DMS114 treated with DMSO at 0.1 percent for 48 hours (cell line): ENCODE measurements around the gene AQR.
"Not testable (repeated sequence)": the region's sequence is repeated elsewhere in the genome, so short reads cannot be mapped to it uniquely, and the experiment has no call there.

Source experiments
- DNase-seq: peaks from one replicate; lab custom pipeline; 2025; ENCODE audit not compliant: unreplicated experiment; lab: John Stamatoyannopoulos, UW

The AQR gene

GRCh38 chr15:34969340-34970097 is at the start of gene AQR:
Gene AQR, minus strand, starts transcription at chr15:34969742. Its CDS starts 129 bp downstream, at chr15:34969613.
- DNase-seq, result peak; percentile 97

- no peak for DNase-seq
Observed at GRCh38 chr15:35014241-35014640, 44.7 kb upstream of the AQR start.

DNA sequence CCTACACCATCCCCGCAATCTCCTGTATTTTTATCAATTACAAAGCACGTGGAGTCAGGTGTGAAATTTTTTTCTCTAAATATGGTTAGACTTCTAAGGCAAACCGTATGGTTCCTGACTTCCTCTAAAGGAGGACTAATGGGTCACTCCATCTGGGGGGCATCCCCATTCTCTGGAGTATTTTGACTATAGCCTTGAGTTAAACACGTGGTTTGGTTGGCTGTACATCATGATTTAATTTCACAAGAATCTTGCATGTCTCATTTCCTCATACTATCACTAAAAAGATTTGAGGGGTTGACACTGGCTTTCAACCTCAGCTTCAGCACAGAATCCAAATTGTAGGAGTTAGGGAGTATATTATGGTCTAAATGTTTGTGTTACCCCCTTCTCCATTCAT is 43.8 kb upstream of the AQR start:
- DNase-seq, result no peak

DNA sequence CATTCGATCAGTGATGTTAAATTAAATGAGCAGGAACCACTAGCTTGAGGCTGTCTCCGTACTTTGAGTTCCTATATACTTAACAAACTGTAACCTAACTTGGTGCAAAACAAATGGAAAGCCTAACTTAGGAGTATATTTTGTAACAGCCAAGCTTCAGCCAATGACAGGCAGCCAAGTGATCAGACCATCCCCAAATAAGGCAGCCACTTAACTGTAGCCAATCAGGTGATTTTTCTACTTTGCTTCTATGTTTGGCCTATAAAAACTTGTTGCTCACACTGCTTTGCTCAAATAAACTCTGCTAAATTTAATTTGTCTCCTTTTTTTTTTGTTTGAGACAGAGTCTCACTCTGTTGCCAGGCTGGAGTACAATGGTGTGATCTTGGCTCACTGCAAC is 37.9 kb upstream of the AQR start:
- DNase-seq, result no peak

DNA sequence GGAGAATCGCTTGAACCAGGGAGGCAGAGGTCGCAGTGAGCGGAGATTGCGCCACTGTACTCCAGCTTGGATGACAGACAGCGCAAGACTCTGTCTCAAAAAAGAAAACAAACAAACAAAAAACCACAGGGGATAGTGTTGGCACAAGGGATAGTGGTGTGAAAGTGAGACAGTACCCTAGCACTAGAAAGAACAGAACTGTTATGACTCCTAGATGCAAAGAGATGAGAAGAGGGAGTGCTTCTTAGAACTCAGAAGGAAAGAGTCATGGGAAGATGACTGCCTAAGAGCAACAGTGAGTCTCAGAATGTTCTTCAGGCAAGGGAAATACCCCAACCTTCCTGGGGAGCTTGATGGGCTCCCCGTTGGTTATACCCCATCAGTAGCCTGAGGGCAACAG is 36.4 kb upstream of the AQR start:
- no peak for DNase-seq

DNA sequence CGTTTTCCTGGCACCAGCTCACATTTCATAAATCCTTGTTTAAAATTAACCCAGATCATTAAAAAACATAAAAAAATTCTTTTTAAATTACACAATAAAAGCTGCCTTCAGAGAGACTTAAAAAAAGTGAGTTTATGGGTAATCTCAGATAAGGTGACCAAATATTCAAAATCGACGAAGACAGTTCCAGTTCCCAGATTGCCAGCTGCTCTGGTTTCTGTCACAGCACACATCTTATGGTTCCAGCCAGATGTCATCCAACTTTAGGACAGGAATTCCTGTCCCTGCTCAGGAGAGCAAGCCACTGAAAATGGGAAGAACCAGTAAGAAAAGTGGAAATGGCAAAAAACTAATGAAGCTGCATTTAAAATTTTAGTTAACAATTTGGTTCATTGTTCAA is 34.4 kb upstream of the AQR start:
- no peak for DNase-seq

DNA sequence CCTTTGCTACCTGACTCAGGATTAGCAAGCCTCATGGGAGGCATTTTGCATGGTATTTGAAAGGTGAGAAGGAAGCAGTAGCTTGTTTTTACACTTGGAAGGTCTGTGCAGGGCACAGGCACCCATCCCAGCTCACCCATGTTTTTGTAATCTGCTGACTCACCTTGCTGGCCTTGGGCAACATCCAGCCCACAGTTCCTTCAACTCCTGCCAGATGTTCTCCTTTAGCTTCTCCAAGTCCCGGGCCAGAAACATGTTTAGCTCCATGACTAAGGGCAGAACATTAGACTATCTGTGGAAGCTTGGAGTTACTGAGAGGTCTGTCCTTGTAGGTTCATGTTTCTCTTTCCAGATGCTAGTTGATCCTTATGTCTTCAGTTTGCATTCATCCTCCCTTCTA is 31.0 kb upstream of the AQR start:
- DNase-seq, result no peak

DNA sequence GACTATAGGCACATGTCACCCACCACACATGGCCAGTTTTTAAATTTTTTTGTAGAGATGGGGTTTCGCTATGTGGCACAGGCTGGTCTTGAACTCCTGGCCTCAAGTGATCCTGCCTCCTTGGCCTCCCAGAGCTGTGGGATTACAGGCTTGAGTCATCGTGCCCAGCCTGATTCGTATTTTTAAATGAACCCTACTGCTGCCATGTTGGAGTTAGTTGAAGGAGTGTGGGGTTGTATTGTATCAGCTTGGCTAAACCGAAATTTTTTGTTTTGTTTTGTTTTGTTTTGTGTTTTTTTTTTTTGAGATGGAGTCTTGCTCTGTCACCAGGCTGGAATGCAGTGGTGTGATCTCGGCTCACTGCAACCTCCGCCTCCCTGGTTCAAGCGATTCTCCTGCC is 30.4 kb upstream of the AQR start:
- no peak for DNase-seq

DNA sequence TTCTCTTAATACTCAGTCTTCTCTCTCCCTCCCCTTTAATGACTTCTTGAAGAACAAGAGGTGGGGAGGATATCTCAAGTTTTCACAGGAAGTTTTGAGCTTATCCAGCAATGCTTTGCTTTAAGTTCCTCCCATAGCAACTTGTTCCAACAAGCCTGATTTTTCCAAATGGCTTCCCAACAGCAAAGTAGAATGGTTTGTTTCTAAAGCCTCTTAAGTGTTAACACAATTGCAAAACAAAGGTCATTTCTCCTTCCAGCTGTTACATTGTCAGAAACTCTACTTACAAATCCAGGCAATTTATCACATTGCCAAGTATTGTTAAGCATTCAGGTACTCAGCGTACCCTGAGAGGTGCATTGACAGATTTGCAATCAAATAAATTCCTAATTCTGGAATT is 25.4 kb upstream of the AQR start:
- no peak for DNase-seq

- no peak for DNase-seq
Observed at GRCh38 chr15:34993877-34994276, 24.3 kb upstream of the AQR start.

DNA sequence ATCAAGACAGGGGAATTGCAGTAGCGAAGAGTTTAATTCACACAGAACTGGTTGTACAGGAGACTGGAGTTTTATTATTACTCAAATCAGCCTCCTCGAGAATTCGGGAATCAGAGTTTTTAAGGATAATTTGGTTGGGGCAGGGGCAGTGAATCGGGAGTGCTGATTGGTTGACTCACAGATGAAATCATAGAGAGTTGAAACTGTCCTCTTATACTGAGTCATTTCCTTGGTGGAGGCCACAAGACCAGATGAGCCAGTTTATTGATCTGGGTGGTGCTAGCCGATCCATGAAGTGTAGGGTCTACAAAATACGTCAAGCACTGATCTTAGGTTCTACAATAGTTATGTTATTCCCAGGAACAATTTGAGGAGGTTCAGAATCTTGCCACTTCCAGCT is 23.9 kb upstream of the AQR start:
- no peak for DNase-seq

GRCh38 chr15:34988027-34988902 is 18.7 kb upstream of the AQR start, which contains the start of gene ZNF770:
Gene ZNF770, minus strand, starts transcription at chr15:34988287. Its CDS starts 4,853 bp downstream, at chr15:34983434.
- DNase-seq, result peak; percentile 28

DNA sequence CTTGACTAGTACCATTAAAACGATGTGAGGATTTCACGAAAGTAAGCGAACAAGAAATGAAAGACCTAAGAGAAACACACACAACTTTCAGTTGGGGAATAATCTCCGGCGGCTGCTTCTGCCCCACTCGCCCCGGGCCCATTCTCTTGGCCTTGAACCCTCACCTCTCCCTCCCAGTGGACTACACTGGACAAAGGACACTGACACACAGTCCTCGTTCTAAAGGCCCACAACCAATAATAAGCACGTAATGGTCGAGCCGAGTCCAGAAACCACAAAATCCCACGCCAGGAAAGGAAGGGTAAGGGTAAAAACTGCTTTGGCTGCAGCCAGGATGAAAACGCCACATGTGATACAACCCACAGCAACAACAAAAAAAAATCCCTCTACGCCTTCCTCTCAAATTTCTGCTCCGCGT is 18.1 kb upstream of the AQR start:
- DNase-seq, result no peak

DNA sequence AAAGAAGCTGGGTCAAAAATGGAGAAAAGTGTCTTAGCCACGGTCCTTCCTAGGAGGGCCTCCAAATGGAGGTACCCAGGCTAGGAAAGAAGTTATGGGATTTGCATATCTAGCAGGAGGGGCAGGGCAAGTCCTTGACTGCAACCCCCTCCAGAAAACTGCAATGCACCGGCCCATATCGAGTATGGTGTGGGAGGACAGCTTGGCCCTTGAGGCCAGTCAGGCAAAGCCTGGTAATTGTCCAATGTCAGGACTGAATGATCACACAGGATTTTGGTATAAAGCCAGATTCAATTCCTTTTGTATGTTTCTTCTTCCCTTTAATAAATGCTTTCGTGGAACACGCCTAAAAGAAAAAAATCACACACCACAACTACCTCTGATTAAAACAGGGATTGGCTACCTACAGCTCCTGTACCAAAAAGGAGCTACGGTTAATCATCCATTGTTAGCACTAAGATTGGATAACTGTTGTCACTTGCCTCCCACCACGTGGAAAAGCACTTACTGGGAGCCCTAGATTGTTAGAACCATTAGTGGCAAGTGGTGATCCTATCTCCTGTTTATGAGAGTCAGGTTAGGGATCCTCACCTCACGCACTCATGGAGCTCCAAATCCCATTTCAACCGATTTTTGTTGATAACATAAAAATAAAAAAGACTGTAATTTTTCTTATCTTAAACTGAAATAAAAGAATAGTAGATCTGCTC is 17.4 kb upstream of the AQR start:
- DNase-seq, result no peak

DNA sequence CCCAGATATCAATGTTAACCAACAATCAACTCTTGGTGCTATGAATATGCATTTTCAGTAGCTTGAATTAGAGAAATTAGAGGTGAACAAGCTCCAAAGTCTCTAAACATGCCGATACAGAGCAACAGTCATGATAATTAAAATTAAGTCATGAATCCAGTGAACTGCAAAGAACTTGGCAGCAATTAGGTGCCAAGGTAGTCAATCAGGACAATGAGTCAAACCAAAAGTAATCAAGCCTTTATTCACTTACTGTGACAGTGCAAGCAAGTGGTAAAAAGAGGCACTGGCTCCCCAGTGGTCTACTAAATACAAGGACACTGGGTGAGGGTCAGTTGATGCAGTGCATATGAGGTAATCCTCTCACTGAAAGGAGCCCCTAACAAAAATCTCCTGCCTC is 16.8 kb upstream of the AQR start:
- no peak for DNase-seq

DNA sequence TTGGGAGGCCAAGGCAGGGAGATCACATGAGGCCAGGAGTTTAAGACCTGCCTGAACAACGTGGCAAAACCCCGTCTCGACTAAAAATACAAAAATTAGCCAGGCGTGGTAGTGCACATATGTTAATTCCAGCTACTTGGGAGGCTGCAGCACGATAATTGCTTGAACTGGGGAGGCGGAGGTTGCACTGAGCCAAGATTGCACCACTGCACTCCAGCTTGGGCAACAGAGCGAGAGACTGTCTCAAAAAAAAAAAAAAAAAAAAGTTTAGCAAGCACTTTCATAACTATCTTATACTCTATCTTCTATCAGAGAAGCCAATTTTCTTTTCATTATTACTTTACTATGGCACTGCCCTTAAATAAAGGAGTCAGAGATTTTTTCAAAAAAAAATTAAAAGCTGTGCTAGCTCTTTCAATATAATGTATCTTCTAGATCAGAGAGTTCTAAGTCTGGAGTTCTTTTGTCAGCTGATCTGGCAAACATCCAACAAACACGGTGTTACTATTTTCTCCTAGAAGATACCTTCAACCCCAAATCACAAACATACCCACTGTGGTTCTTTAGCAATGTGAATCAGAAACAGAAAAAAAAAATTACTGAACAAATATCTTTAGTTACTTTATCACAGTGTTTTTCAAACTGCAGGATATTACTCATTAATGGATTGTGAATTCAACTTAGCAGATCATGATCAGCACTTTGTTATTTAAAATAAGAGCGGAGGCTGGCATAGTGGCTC is 15.5 kb upstream of the AQR start:
- no peak for DNase-seq

- no peak for DNase-seq
Observed at GRCh38 chr15:34976743-34977142, 7.2 kb upstream of the AQR start.

DNA sequence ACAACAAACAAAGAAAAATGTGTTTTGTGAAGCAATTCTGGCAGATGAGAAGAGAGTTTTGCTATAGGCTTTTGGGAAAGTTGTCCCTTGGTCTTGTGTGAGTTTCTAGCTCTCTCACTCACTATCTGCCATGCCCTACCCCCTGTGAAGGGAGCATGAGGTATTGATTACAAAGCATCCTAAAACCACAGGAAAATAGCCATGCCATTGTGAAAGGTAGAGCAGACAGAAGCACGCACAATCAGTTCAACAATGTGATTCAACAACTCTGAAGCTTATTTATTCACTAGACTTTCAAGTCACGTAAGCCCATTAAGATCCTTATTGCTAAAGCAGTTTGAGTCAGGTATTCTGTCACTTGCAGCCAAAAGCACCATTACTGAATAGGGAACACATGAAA is 6.5 kb upstream of the AQR start:
- no peak for DNase-seq

- DNase-seq, result no peak
Observed at GRCh38 chr15:34973512-34973911, 4.0 kb upstream of the AQR start.

DNA sequence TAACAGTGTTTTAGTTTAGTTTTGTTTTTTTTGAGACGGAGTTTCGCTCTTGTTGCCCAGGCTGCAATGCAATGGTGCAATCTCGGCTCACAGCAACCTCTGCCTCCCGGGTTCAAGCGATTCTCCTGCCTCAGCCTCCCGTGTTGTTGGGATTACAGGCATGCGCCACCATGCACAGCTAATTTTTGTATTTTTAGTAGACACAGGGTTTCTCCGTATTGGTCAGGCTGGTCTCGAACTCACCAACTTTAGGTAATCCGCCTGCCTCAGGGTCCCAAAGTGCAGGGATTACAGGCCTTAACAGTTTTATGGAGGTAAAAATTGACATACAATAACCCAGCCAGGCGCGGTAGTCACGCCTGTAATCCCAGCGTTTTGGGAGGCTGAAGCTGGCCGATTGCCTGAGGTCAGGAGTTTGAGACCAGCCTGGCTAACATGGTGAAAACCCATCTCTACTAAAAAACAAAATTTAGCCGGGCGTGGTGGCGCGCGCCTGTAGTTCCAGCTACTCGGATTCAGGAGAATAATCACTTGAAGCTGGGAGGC is 629 bp upstream of the AQR start:
- not testable (repeated sequence) for DNase-seq

DNA sequence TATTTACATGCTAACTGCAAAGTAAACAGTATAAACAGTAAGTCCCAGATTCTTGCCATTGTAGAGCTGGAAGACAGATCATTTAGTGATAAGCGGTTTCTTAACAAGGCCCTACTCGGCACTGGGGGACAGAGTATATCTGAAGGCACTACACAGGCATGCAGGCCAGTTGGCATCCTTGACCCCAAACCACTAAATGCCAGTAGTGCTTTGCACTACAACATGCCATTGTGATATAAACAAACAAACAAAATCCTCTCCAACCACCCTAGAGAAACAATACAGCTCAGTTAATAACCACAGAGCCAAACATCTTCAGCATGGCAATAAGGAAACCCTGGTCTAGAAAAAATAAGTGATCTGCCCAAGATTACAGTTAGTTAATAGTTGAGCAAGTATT is 5.3 kb downstream of the AQR start:
- no peak for DNase-seq
